GM12865 (cell line): Measurements from ENCODE around the gene SLC9A9.

Experiments used
- DNase-seq: peaks from one replicate; pipeline ENCODE4 v3.0.0; 2010; ENCODE audit warnings: low read depth
- H3K4me3 ChIP-seq: 2 replicates; pipeline ENCODE4 v1.5.1; 2011; ENCODE audit warnings: mild to moderate bottlenecking, low read depth, low read length, control low read depth
- TF ChIP-seq, protein P1 (sequence below): IDR thresholded peaks from 2 replicates; pipeline ENCODE4 v1.5.1; 2011; ENCODE audit warnings: low read length, control low read depth, low read depth, inconsistent platforms; ENCODE audit not compliant: insufficient read depth; ENCODE audit errors: missing control alignments

Gene SLC9A9

GRCh38 chr3:143633816-143634215 is 214.5 kb downstream of the SLC9A9 start:
- H3K4me3 ChIP-seq = no peak overlapping the region
- TF ChIP-seq, protein P1, sequence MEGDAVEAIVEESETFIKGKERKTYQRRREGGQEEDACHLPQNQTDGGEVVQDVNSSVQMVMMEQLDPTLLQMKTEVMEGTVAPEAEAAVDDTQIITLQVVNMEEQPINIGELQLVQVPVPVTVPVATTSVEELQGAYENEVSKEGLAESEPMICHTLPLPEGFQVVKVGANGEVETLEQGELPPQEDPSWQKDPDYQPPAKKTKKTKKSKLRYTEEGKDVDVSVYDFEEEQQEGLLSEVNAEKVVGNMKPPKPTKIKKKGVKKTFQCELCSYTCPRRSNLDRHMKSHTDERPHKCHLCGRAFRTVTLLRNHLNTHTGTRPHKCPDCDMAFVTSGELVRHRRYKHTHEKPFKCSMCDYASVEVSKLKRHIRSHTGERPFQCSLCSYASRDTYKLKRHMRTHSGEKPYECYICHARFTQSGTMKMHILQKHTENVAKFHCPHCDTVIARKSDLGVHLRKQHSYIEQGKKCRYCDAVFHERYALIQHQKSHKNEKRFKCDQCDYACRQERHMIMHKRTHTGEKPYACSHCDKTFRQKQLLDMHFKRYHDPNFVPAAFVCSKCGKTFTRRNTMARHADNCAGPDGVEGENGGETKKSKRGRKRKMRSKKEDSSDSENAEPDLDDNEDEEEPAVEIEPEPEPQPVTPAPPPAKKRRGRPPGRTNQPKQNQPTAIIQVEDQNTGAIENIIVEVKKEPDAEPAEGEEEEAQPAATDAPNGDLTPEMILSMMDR = no peak
- no peak for DNase-seq

GRCh38 chr3:143629726-143630125 is 218.5 kb downstream of the SLC9A9 start:
- TF ChIP-seq, protein P1 = no peak
- no peak overlapping the region for H3K4me3 ChIP-seq
- no peak for DNase-seq

DNA sequence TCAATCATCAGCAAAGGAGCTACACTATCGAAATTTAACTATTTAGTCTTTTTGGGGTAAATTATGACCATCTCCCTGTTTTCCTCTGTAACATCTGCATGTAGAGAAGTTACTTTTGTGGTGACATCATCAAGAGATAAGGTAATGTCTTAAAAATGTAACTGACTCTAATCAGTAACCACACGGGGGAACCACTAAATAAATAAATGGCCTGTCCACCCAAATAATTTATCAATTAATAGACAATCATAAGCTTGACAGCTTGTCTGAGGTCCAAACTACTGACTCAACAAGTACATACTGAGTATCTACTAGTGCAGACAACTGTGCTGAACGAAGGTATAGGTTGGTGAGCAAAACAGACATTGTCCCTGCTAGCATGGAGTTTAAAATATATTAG is 219.3 kb downstream of the SLC9A9 start:
- no peak overlapping the region for H3K4me3 ChIP-seq
- TF ChIP-seq, protein P1 = no peak
- DNase-seq = no peak

DNA sequence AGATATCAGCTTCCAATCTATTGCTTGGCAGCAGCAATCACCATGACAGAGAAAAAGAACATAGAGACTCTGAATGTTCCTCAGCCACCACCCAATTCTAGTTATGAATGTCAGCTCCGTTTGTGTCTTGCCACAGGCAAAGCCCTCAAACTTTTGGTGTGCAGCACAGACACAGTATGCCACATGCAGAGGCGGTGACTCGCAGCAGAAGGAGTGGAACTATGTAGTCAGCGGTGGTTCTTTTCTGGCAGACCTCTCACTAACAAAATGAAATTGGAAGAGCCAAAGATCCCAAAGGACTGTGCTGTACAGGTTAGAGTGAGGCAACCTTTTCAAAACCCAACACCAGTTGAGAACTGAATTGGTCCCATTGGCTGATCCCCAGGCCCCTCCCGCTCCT is 220.9 kb downstream of the SLC9A9 start:
- TF ChIP-seq, protein P1 = no peak
- no peak for DNase-seq
- H3K4me3 ChIP-seq = no peak overlapping the region

- TF ChIP-seq, protein P1 = no peak
- no peak for DNase-seq
- H3K4me3 ChIP-seq = no peak overlapping the region
Measured at GRCh38 chr3:143619231-143619630, 229.0 kb downstream of the SLC9A9 start.

DNA sequence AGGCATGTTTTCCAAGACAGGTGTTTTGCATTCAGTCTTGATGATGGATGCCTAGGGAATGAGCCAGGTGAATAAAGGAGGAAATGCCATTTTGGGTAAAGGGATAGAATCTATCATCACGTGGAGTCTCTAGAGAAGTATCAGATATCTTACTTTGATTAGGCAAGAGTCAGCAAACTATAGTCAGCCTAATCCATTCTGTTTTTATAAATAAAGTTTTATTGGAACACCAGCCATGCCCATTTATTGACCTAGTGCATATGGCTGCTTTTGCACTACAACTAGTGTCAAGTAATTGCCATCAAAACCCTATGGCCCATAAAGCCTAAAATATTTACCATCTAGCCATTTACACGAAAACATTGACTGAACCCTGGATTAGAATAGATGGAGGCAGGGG is 231.2 kb downstream of the SLC9A9 start:
- DNase-seq = no peak
- TF ChIP-seq, protein P1 = no peak
- no peak overlapping the region for H3K4me3 ChIP-seq

DNA sequence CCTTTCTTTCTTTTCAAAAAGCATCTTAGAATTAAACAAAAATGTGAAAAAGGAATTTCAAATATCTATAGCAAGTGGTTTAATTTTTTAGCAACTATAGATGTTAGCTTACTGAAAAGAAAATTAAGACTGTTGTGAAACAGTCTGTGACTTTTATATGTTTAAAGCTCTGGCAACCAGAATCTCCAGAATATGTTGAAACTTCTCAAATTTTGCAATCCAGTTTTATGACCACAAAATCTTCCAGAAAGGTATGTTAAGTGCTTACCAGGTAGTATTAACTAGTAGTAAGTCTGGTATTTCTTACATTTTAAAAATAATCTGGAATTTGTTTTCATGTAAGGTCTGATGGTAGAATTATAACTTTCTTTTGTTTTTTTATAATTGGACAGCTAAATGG is 235.0 kb downstream of the SLC9A9 start:
- TF ChIP-seq, protein P1 = no peak
- H3K4me3 ChIP-seq = no peak overlapping the region
- DNase-seq = no peak
